Glomerular visceral epithelial cell (primary cell): Measurements from ENCODE around the gene NMUR1.

Experiments used
- DNase-seq: peaks from one replicate; pipeline ENCODE4 v3.0.0-alpha.2; 2016; ENCODE audit errors: extremely low spot score

The NMUR1 gene

DNA sequence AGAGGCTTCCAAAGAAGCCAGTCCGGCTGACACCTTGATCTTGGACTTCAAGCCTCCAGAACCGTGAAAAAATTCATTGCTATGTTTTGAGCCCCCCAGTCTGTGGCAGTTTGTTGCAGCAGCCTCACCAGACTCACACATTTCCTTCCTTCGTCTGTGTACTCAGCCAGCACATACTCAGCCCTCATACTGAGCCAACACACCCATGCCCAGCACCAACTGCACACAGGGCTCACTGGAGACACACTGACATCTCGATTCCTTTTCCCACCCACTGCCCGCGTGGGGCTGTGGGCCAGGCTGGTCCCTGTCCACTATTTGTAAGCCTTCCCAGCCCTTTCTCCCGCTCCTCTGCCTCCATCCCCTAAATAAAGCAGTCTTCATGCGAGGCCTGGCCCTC, 24.1 kb upstream of the NMUR1 start:
- no peak for DNase-seq

DNA sequence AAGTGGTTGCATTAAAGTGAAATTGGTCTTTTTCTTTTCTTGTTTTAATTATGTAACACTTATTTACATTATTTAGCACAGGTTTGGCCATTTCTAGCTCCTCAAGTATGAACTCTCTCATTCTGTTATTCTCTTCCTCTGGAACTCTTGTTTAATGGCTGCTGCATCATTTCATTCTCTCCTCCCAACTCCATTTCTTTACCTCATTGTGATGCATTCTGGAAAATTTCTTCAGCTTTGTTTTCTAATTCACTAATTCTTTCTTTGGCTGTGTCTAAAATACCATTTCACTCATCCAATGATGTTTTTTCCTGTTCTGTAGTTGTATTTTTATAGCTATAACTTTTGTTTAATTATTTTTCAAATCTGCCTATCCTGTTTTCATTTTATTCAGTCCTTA, 22.5 kb upstream of the NMUR1 start:
- no peak for DNase-seq

DNA sequence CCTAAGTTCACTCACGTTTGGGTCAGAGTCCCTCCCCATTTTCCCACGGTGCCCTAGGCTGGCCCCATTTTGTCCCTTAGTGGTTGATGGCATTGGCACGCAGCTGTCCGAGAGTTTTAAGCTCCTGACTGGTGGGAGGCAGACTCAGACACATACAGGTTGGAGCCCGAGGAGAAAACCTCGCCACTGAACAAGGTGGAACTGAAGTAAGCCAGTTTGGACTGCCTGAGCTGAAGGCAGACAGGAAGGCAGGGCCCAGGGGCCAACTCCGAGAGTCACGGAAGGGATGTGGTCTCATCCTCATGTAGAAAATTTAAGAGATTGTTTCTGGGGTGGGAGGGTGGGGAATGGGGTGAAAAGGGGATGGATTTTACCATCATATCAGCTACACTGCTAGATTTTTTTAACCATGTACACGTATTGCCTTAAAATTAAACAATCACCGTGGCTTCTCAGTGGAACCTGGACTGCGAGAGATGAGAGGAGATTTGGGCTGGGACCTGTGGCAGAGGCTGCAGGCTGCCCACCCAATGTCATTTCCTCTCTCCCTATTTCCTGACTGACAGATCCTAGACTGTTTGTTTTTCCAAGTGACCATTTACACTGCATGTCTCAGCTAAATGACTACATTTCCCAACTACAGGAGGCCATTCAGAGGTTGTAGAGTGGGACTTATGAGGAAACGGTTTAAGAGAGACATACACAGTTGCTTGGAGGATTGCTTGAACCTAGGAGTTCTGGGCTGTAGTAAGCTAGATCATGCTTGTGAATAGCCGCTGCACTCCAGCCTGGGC, 19.4 kb upstream of the NMUR1 start:
- DNase-seq: no peak

DNA sequence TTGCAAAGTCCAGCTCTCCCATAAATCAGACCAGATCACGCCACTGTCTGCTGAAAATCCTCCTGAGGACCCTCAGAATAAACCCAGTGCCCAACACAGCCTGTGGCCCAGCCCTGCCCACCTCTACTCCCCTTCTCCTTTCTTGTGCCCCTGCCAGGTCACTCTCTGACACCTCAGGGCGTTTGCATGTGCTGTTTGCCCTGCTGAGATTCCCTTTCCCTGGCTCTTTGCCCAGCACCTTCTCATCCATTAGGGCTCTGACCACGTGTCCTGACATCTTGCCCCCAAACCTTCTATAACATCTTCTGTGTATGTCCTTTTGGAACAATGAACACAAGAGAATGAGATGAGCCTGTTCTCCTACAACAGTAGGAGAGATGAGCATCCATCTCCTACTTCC, 18.5 kb upstream of the NMUR1 start:
- no peak for DNase-seq

DNA sequence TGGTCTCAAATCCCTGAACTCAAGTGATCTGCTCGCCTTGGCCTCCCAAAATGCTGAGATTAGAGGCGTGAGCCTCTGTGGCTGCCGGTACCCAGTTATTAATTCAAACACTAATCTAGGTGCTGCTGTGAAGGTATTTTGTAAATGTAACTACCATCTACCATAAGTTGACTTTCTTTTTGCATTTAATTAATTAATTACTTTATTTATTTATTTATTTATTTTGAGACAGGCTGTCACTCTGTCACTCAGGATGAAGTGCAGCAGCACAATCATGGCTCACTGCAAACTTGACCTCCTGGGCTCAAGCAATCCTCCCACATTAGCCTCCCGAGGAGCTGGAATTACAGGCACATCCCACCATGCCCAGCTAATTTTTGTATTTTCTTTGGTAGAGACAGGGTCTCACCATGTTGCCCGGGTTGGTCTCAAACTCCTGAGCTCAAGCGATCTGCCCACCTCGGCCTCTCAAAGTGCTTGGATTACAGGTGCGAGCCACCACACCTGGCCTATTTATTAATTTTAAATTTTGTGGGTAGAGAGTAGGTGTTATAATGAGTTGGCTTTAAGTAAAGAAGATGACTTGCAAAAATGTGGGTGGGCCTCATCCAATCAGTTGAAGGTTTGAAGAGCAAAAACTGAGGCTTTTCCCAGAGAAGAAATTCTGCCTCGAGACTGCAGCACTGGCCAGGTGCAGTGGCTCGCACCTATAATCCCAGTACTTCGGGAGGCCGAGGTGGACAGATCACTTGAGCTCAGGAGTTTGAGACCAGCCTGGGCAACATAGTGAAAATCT, 17.3 kb upstream of the NMUR1 start:
- DNase-seq: no peak

DNA sequence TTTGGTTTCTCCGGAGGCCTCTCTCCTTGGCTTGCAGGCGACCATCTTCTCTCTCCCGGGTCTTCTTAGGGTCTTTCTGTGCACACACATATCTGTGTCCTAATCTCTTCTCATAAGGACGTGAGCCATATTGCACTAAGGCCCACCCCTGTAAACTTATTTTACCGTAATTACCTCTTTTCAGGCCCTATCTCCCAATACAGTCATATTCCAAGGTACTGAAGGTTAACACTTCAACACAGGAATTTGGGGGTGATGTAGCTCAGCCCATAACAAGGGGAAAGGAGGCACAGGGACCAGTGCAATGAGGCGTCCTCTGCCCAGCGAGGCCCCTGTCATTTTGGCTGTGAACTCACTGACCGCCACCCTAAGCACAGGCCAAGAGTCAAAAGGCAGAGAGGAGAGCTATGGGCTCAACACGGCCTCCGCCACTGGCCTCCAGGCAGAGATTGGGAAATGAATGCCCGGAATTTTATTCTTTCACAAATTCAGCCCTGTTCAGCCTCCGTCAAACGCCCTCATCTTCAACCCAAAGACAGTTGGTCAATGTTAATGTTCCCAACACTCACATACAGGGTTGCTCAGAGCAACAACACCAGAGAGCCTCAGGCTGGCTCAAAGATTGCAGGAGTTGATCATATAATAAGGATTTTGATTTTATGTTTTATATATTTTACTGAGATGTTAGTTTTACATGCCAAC, 15.9 kb upstream of the NMUR1 start:
- DNase-seq: no peak

DNA sequence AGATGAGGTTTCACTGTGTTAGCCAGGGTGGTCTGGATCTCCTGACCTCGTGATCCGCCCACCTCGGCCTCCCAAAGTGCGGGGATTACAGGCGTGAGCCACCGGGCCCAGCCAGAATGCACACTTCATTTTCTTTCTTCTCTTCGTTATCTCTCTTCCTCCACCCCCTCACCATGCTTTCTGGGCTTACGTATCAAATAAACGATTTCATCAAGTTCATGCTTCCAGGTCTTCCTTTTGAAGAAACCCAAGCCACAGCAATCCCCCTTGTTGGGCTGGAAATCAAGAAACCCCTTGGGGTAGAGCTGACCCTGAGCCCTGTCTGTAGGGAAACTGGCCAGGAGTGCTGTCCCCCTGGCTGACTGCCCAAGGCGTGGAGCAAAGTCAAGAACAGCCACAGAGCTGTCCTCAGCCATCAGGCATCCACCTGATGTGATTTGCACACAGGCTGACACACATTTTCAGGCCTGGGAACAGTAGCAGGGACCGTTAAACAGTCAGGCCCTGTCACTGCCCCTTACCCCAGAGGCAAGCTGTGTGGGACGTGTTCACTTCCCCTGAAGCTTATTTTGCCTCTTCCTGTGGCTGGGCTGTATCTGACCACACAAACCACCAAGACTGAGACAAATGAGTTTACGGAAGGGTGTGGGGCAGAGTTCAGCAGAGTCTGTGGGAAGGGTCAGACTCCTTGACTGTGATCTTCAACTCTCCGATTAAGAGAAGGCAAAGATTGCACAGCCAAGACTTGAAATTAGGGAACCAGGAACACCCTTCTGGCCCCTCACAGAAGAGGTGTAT, 15.1 kb upstream of the NMUR1 start:
- DNase-seq: peak; percentile 70

DNA sequence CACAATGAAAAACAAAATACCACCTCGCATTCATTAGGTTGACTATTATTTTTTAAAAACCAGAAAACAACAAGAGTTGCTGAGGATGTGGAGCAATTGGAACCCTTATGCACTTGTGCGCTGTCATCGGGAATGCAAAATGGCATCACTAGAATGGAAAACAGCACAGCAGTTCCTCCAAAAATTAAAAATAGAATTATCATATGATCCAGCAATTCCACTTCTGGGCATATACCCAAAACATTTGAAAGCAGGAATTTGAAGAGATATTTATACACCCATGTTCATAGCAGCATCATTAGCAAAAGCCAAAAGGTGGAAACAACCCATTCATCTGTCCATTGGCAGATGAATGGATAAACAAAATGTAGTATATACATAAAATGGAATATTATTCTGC, 11.9 kb upstream of the NMUR1 start:
- no peak for DNase-seq

DNA sequence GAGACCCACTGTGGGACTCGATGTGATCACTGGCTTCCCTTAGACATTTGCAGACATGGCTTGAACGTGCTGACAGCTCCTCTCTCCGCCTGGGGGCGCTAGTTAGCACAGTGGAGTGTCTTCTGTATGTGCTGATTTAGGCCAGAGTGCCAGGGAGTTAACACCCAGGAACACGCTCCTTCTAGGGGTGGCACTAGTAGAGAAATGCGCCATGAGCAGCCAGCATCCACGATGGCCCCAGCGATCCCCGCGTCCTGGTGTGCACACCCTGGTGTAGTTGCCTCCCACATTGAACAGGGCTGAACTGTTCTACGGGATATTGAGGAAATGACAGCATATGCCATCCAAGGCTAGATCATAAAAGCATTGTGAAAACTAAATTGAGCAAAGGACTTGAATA, 11.4 kb upstream of the NMUR1 start:
- no peak for DNase-seq

DNA sequence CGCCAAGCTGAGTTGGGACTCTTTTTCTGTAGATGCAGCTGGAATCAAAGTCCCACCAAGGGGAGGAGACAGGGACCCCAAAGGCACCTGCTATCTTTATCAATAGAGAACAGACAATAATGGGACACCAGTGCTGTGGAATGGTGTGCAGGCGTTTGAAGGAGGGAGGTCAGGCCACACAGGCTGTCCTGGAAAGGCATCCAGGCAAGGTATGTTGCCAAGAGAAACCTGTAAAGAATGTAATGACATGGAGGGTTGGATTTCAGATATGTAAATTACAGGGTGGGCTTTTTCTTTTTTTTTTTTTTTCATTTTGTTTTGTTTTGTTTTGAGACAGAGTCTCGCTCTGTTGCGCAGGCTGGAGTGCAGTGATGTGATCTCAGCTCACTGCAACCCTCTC, 9.7 kb upstream of the NMUR1 start:
- DNase-seq: no peak

DNA sequence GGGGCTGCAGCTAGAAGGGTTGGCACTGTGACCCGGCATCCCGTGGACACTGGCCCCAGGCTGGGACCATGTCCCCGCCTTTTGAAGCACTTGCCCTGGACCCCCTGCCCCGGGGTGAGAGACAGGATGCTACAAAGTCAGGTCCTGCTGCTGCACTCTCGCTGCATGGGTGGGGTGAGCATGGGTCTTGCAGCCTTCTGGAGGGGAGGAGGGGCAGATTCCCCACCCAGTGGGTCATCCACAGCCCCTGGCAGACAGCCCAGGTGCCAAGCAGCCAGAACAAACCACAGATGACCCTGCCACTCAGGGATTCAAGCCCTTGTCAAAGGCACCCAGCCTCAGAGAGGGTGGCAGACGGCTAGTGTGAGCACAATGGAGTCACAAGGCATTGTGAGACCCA, 5.7 kb upstream of the NMUR1 start:
- no peak for DNase-seq

DNA sequence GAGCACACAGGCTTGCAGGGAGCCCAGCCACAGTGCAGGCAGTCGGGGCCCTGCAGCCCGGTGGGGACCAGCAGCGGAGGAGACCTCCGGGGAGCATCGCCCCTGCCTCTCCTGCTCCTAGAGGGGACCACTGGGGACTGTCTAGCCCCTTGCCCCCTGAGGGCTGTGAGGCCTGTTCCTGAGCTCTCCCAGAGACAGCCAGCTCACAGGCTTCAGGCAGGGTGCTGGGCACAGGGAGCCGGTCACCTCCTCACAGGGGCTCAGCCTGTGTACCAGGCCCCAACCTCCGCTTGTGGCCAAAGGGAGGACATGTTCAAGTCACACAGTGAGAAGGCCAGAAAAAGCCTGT, 3.5 kb upstream of the NMUR1 start:
- DNase-seq: no peak

DNA sequence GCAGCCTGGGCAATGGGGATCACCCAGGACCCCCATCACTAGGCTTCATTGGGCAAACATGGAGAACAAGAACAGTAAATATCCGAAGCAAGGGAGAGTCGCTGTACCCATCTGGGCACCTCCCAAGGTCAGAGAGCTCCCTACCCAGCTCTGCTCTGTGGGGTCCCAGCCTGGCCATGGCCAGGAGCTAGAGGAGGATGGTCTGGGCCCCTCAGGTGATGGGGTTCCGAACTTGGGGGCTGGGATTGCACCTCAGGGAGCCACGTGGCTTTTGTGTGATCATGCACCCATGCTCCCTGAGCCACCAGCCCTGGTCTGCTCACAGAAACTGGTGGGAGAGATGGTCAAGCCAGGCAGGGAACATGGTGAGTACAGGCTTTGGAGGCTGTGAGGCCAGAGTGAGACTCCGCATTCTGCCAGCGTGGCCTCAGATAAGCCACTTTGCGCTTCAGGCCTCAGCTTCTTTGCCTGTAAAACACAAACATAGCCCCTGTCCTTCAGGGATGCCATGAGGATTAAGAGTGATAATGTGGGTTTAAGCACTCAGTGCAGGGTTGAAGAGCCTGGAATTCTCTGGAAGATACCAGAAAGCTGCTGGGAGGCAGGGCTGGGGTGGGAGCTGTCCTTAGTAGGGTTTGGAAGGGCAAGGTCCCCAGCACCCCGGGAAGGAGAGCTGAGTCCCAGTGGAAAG, 3.0 kb upstream of the NMUR1 start:
- DNase-seq: no peak

DNA sequence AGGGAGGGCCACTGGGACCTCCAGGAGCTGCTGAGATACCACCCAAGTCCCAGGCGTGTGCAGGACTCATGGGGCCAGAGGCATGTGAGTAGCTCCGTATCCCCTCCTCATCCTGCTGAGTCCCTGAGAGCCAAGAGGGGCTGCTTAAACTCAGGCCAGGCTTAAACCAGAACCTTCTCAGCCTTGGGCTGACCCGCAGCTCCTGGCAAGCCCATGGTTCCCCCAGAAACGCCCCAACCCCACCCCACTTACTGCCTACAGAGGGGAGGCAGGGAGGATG, 2.5 kb upstream of the NMUR1 start:
- DNase-seq: no peak

DNA sequence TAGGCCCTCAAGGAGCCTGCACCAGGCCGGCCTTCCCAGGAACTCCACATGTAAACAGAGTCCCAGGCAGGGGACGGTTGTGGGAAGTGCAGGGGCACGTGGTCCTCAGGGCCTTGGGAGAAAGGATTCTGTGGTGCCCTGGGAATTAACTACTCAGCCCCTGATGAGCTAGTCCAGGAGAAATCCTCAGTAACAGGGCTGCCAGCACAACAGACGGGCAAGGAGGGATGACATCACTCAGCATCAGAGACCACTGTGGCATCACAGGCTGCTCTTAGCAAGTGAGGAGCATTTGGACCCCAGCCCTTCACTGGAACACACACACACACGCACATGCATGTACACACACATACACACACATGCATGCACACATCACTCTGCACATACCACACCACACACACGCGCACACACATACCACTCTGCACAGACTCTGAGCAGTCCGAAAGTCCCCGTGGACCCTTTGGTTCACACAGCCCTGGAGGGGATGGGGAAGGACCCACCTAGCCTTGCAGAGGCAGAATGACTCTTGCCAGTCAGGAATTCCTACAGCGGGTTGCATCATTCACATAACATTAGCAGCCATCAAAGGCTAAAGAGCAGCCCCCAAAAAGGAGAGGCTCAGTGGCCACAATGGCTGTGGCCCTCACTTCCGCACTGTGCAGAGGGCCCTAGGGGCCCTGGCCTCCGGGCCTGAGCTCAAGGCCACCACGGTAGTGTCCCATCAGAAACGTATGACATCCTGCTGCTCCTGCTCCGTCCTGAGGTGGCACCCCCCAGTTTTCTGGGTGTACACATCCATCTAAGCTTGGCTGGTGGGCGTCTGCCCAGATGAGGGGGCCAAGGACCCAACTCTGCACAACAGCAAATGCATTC, 1.9 kb upstream of the NMUR1 start:
- DNase-seq: no peak

DNA sequence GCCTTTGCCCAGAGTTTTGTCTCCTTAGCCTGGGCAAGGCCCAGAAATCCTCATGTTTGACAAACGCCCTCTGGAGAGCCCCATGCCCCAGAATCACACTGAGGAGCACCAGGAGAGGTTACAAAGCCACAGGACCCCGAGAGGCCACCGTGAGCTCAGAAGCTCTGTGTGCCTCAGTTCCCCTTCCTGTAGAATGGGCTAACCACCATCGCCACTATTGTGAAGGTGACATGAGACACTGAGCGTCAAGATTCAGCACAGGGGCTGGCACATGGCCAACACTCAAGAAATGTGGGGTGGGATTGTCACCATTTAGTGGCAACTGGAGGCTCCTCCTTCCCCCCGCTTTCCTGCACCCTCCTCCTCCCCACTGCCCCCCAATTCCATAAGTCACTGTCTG, 1.2 kb upstream of the NMUR1 start:
- no peak for DNase-seq

DNA sequence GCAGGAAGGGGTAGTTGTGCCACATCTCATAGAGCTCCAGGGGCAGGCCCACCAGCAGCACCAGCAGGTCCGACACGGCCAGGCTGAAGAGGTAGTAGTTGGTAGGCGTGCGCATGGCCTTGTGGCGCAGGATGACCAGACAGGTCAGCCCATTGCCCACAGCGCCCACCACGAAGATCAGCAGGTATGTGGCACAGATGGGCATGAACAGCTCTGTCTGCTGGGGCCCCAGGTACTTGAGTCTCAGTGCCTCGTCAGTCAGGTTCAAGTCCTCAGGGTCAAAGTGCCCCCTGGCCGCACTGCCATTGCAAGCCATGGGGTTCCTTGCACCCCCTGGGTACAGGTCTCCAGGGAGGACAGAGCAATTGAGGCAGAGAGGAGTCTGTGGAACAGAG, 1.6 kb downstream of the NMUR1 start:
- no peak for DNase-seq

DNA sequence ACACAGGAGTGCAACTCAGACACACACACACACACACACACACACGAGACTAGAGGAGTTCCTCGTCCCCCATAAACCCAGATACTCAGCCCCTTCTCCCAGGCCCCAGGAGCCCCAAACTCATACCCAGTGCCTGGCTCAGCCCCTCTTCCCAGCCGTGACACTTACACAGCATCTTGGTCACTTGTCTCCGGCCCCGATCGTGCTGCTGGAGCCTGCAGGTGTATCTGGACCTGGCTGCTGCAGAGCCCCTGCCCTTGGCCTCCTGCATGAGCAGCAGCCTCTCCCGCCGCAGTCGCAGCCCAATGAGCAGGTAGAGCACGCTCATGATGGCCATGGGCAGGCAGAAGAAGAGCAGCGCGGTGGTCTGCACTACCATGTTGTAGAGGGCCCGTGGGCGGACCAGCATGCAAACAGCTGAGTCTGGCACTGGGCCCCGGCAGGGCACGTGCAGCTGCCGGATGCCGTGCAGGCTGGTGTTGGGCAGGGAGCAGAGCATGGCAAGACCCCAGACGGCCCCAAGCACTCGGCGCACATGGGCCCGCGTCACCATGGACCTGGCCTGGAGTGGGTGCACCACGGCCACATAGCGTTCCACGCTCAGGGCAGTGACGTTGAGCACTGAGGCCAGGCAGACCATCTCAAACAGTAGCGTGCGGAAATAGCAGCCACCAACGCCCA, 2.1 kb downstream of the NMUR1 start:
- no peak for DNase-seq

DNA sequence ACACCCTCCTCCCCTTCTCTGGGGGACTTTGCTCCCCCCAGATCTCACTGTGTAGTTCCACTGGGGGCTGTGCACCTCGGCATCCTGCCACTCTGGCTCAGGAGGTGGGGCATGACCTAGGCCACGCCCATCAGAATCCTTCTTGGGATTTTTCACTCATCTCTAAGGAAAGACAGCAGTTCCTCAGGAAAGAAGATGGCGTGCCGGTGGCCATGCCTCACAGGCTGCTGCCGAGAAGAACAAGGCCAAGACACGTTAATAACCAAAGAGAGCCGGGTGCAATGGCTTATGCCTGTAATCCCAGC, 3.2 kb downstream of the NMUR1 start:
- DNase-seq: no peak

DNA sequence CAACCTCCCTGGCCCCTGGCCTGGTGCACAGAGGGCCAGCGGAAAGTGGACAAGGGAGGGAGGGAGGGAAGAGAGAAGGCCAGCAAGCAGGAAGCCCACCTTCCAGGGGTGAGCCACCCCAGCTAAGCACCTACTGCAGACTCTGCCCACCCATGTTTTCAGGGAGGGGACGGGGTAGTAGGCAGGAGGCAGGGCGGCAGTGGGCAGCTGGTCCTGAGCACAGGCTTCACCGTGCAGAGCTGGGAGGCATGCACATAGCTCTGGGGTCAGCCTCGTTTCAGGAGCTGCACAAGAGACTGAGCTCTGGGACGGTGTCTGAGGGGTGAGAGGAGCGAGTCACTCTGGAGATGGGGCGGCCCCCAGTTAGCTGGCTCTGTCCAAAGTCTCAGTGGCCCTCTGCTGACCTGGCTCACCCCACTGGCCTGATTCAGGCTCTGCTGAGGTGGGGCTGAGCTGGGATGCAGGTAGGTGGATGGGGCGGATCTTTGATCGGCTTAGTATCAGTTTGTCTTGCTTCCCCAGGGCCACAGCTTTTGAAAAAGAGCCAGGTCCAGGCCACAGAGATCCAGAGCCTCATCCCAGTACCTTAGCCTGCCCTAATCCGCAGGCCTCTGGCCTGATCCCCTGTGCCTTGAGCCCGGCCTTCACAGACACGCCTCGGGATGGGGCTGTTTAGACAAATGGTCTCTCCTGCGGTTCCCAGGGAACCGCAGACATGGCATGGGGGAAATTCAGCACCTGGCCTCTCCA, 3.7 kb downstream of the NMUR1 start:
- DNase-seq: no peak
